Activated CD8-positive, alpha-beta T cell treated with anti-CD3 and anti-CD28 coated beads, Interleukin-2, amount 10 ng/mL, durations not matched to agents 7 days and 5 days (primary cell): ENCODE data around the gene DSCAM. TPM values are rescaled to one million over a fixed set of nuclear protein-coding genes. Genes with fewer than 3 reads are reported as not detected.
"Not testable (repeated sequence)": the region's sequence is repeated elsewhere in the genome, so short reads cannot be mapped to it uniquely, and the experiment has no call there.

Experiments used
- ATAC-seq: fragments of 150-1000 bp; cut with Tn5 transposase; one replicate; pipeline ENCODE4 v1.10.0; 2021; ENCODE audit warnings: moderate library complexity
- CTCF ChIA-PET: fragments of 350-600 bp; sonication (Branson Sonifier 250); formaldehyde crosslinking; loops from one replicate; lab custom pipeline; 2021; ENCODE audit warnings: antibody characterized with exemption; lab: Charles Lee
- POLR2A ChIA-PET: fragments of 350-600 bp; sonication (Branson Sonifier 250); formaldehyde crosslinking; loops from one replicate; lab custom pipeline; 2021; ENCODE audit warnings: antibody characterized with exemption; lab: Charles Lee
- DNase-seq: peaks from one replicate; pipeline ENCODE4 v3.0.0-alpha.2; 2020
- H3K27ac Mint-ChIP-seq: one replicate; pipeline ENCODE4 v1.8.0; 2021; ENCODE audit warnings: mild to moderate bottlenecking, mixed read lengths
- H3K27me3 Mint-ChIP-seq: one replicate; pipeline ENCODE4 v1.8.0; 2021; ENCODE audit warnings: low read depth, mixed read lengths
- H3K36me3 Mint-ChIP-seq: one replicate; pipeline ENCODE4 v1.8.0; 2021; ENCODE audit warnings: low read depth, mixed read lengths
- H3K4me1 Mint-ChIP-seq: one replicate; pipeline ENCODE4 v1.8.0; 2021; ENCODE audit warnings: low read depth, mixed read lengths
- H3K4me3 Mint-ChIP-seq: one replicate; pipeline ENCODE4 v1.8.0; 2021; ENCODE audit warnings: mild to moderate bottlenecking, mixed read lengths
- H3K9me3 Mint-ChIP-seq: one replicate; pipeline ENCODE4 v1.8.0; 2022; ENCODE audit warnings: mixed read lengths; ENCODE audit not compliant: insufficient read depth
- total RNA-seq, 2 experiments: library from RNA; stranded (reverse); gene quantifications; one replicate each; pipeline ENCODE4 v1.2.3, GENCODE V29; 2021

The DSCAM gene
- total RNA-seq, 2 experiments from 2014 or later, result not detected

DNA sequence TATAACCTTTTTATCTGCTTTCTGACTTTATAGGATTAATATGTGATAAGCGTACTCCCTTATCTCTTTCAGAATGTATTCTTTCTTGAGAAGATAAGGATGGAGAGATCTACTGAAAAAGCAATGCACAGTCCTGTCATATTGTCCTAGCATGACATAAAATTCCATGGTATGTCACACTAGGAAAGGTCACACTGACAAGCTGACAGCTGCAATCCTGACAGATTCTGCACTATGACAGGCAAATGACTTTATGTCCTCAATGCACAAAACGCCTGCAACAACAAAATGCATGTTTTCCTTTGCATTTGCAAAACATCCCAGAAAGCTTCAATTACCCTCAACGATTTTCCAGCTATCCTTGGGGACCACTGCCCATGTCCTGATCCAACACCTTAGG, 393.8 kb downstream of the DSCAM start:
- Mint-ChIP-seq H3K27me3 (no peaks in the 10 kb centered on the region), H3K27ac (no peak overlapping the region), H3K9me3 (no peaks in the 10 kb centered on the region), H3K4me3 (no peak overlapping the region), H3K36me3 (no peaks in the 10 kb centered on the region), H3K4me1 (no peaks in the 10 kb centered on the region)
- ChIA-PET CTCF (no interaction called here), POLR2A (no interaction called here)
- DNase-seq (no peak), ATAC-seq (no peak)

DNA sequence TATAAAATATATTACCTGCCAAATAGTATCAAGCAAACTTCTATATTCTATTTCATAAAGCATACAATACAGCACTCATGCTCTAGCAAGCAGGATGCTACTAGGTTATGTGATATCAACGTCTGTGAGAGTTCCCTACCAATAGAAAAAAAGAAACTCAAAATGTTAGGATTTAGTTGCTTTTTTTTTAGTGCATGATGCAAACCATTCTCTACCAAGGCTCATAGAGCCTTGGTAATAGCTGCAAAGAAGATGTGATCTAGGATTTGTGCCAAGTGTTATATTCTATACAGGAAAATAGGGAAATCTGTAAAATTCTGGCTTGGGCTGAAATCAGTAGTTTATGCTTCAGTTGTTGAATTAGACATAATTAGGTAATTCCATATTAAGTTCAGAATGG, 394.4 kb downstream of the DSCAM start:
- no peaks in the 10 kb centered on the region for H3K36me3 Mint-ChIP-seq
- no peaks in the 10 kb centered on the region for H3K27me3 Mint-ChIP-seq
- H3K4me1 Mint-ChIP-seq, result no peaks in the 10 kb centered on the region
- ATAC-seq, result no peak
- CTCF ChIA-PET, result no interaction called here
- DNase-seq, result no peak
- no peak overlapping the region for H3K27ac Mint-ChIP-seq
- POLR2A ChIA-PET, result no interaction called here
- H3K4me3 Mint-ChIP-seq, result no peak overlapping the region
- no peaks in the 10 kb centered on the region for H3K9me3 Mint-ChIP-seq

DNA sequence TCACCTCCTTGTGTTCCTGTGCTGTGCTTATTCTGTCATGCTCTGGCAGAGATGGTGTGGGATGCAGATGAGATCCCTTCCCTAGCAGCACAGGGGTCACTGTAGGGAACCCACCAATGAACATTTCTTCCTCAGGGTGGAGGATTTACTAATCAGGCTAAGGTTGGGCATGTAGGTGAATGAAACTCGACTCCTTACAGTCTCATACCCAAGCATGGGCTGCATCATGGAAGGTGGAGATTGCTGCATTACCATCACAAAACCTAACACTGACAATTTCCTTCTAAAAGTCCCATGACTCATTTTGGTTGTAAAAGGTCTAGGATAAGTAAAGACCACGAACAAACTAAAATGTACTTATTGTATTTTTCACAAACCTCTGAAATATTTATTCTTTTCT, 399.9 kb downstream of the DSCAM start:
- no peak overlapping the region for H3K27ac Mint-ChIP-seq
- no peaks in the 10 kb centered on the region for H3K4me1 Mint-ChIP-seq
- no peaks in the 10 kb centered on the region for H3K36me3 Mint-ChIP-seq
- no peak for ATAC-seq
- ChIA-PET POLR2A (no interaction called here), CTCF (no interaction called here)
- H3K9me3 Mint-ChIP-seq, result peaks cover 8% of the 10 kb centered on the region
- DNase-seq, result no peak
- H3K4me3 Mint-ChIP-seq, result no peak overlapping the region
- no peaks in the 10 kb centered on the region for H3K27me3 Mint-ChIP-seq

DNA sequence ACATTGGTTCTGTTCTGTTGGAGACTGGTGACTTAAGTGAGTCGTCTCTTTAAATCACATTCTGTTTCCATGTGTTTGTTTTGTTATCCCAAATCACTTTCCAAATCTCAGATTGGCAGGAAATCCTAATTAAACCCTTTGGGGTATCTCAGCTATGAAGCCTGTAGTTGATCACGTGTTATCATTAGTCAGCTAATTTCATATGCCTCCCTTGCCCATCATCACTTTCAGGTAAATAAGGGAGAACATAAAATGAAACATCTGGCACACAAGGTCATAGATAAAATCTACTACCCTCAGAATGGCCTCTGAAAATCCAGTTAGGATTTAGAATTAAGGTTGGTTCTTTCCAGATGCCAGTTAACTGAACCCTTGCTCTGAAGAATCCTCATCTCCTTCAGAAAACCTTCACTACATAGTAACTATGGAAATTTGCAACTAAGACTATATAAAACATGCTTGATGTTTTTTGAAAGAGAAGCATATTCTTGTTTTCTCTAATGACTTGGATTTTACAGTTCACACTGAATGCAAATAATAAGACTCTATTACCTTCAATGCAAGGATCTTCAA, 401.5 kb downstream of the DSCAM start:
- H3K27me3 Mint-ChIP-seq, result no peaks in the 10 kb centered on the region
- CTCF ChIA-PET, result no interaction called here

DNA sequence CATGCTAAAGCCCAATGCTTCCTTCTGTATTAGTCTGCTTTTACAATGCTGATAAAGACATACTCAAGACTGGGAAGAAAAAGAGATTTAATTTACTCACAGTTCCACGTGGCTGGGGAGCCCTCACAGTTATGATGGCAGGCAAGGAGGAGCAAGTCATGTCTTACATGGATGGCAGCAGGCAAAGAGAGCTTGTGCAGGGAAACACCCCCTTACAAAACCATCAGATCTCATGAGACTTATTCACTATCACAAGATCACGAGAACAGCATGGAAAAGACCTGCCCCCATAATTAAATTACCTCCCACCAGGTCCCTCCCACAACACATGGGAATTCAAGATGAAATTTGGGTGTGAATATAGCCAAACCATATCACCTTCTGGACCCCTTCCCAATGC, 407.4 kb downstream of the DSCAM start:
- H3K4me1 Mint-ChIP-seq, CTCF ChIA-PET, ATAC-seq, DNase-seq, H3K9me3 Mint-ChIP-seq, H3K27me3 Mint-ChIP-seq, H3K36me3 Mint-ChIP-seq, POLR2A ChIA-PET, H3K4me3 Mint-ChIP-seq, H3K27ac Mint-ChIP-seq: not testable (repeated sequence)

More for the DNA sequence above, 401.5 kb downstream of the DSCAM start:
- DNase-seq (no peak), ATAC-seq (no peak)
- Mint-ChIP-seq H3K27ac (no peak overlapping the region), H3K9me3 (peaks cover 8% of the 10 kb centered on the region), H3K4me3 (no peak overlapping the region), H3K36me3 (no peaks in the 10 kb centered on the region), H3K4me1 (no peaks in the 10 kb centered on the region)
- POLR2A ChIA-PET, result no interaction called here

DNA sequence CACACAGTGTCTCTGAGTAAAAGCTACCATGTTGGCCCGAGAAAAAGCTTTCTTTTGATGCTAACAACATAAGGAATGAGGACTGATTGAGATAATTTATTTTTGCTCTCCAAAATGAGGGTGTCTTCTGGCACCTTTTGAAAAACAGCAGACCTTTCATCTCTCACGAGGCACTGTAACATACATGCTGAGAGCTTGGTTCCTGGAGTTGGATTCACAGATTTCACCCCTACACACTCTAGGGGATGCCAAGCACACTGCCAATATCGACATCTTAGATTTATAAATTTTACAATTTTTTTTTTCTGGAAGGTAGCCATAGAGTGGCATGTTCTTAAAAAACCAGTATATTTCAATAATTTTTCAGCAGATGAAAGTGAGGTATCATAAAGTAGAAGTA, 408.3 kb downstream of the DSCAM start:
- CTCF ChIA-PET, result no interaction called here
- H3K27me3 Mint-ChIP-seq, result no peaks in the 10 kb centered on the region
- H3K9me3 Mint-ChIP-seq, result peaks cover 3% of the 10 kb centered on the region

DNA sequence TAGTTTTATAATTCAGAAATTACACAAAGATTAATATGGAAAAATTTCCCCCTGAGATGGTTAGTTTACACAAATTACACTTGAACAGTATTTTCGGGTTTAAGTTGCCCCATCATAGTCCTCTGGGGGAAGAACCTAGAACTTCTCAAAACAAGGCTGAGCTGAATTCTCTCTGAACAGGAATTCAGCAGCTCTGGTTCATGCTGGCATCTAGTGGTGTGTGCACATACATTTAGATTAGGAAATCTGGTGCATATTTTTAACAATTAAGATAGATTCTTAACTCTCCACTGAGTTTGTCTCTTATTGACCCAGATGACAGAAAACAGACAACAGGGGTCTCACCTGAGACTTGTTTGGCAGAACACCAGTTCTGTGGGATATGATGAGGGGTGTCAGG, 410.7 kb downstream of the DSCAM start:
- Mint-ChIP-seq H3K4me3 (no peak overlapping the region), H3K4me1 (no peaks in the 10 kb centered on the region), H3K36me3 (no peaks in the 10 kb centered on the region), H3K27me3 (no peaks in the 10 kb centered on the region), H3K9me3 (no peaks in the 10 kb centered on the region), H3K27ac (no peak overlapping the region)
- DNase-seq (no peak), ATAC-seq (no peak)
- CTCF ChIA-PET, result no interaction called here
- POLR2A ChIA-PET, result no interaction called here

More for the DNA sequence above, 408.3 kb downstream of the DSCAM start:
- DNase-seq, result no peak
- Mint-ChIP-seq H3K36me3 (no peaks in the 10 kb centered on the region), H3K27ac (no peak overlapping the region), H3K4me1 (no peaks in the 10 kb centered on the region), H3K4me3 (no peak overlapping the region)
- ATAC-seq, result no peak
- POLR2A ChIA-PET, result no interaction called here

DNA sequence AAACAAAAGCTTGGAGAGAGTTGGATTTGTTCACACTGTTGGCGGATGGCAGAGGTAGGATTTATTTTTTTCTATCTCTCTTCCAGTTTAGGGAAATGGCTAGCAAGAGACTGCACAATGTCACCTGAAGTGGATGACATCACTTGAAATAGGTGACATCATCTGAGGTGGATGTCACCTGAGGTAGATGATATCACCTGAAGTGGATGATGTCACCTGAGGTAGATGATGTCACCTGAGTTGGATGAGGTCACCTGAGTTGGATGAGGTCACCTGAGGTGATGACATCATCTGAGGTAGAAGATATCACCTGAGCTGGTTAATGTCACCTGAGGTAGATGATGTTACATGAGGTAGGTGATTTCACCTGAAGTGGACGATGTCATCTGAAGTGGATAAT, 413.4 kb downstream of the DSCAM start:
- H3K4me1 Mint-ChIP-seq, result no peaks in the 10 kb centered on the region

DNA sequence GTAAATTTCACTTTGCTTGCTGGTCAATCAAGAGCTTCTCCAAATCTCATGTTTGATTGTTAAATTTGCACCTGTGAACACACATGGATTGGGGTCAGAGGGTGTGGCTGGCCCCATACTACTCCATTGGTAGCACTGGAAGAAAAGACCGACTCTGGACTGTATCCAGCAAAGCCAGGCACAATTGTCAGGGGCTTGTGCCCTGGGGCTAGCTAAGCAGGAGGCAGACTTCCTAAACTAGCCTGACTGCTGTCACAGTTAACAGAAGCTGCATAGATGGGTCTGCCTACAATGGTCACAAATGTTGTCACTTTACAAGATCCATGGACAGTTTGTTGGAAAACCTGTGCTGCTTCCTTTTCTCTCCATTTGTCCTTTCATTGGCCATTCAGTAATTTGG, 421.0 kb downstream of the DSCAM start:
- ATAC-seq (no peak), DNase-seq (no peak)
- H3K27me3 Mint-ChIP-seq, result no peaks in the 10 kb centered on the region
- H3K4me3 Mint-ChIP-seq, result no peak overlapping the region
- CTCF ChIA-PET, result no interaction called here
- no peaks in the 10 kb centered on the region for H3K4me1 Mint-ChIP-seq
- no peaks in the 10 kb centered on the region for H3K36me3 Mint-ChIP-seq
- peaks cover 11% of the 10 kb centered on the region for H3K9me3 Mint-ChIP-seq
- POLR2A ChIA-PET, result no interaction called here
- no peak overlapping the region for H3K27ac Mint-ChIP-seq

More for the DNA sequence above, 413.4 kb downstream of the DSCAM start:
- ChIA-PET CTCF (no interaction called here), POLR2A (no interaction called here)
- Mint-ChIP-seq H3K9me3 (no peaks in the 10 kb centered on the region), H3K27me3 (no peaks in the 10 kb centered on the region), H3K36me3 (no peaks in the 10 kb centered on the region), H3K4me3 (no peak overlapping the region), H3K27ac (no peak overlapping the region)
- ATAC-seq (no peak), DNase-seq (no peak)

DNA sequence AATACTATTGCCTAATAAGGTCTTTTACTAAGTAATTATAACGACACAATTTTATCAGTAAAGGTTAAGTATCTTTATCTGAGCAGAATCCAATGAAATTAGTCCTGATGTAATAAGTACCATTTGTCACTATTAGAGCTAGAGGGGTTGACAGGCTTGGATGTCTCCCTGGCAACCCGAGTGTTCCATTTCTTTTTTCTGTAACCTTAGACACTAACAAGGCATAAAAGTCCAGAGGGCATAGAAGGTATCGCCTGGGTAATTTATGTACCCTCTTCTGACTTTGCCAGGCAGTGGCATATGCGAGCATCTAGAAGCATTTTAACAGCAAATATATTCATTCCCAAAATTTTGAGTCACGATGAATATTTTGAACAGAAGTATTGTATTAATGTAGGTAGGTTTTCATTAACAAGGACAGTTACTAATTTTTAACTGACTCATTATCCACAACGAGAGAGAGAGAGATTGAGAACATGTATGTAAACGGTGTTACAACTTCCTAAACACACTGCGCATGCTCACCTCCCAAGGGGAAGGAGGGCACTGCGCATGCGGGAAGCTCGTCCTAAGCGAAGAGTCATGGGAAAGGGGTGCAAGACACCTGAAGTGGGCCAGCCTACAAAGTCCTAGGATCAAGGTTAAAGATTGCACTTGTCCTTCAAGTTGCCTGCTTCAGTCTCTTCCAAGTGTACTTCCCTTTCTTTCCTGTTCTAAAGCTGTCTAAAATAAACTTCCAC, 423.9 kb downstream of the DSCAM start:
- DNase-seq (no peak), ATAC-seq (no peak)
- no peak overlapping the region for H3K4me3 Mint-ChIP-seq
- CTCF ChIA-PET, result no interaction called here
- no peaks in the 10 kb centered on the region for H3K27me3 Mint-ChIP-seq
- POLR2A ChIA-PET, result no interaction called here
- peaks cover 25% of the 10 kb centered on the region for H3K9me3 Mint-ChIP-seq
- no peaks in the 10 kb centered on the region for H3K36me3 Mint-ChIP-seq
- H3K27ac Mint-ChIP-seq, result no peak overlapping the region
- H3K4me1 Mint-ChIP-seq, result no peaks in the 10 kb centered on the region

DNA sequence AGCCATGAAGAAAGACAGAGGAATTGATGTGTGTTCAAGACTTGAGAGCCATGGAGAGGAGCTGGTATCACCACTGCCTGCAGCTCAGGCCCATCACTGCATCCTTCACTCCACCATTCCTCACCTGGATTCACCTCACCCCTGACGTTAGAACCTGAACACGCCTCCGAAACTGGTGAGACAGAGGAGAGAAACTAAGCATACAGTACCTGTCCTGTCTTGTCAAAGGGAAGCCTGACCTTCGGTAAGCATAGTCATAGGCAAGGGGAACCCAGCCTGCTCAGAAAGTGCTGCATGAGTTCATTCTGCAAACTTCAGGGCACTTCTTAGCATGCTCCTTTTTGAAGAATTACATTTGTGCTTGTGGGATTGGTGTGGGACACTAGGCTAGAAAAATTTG, 425.8 kb downstream of the DSCAM start:
- ATAC-seq (no peak), DNase-seq (no peak)
- H3K9me3 Mint-ChIP-seq, result peaks cover 30% of the 10 kb centered on the region
- no peaks in the 10 kb centered on the region for H3K4me1 Mint-ChIP-seq
- no peaks in the 10 kb centered on the region for H3K36me3 Mint-ChIP-seq
- H3K4me3 Mint-ChIP-seq, result no peak overlapping the region
- H3K27me3 Mint-ChIP-seq, result no peaks in the 10 kb centered on the region
- ChIA-PET CTCF (no interaction called here), POLR2A (no interaction called here)
- H3K27ac Mint-ChIP-seq, result no peak overlapping the region

DNA sequence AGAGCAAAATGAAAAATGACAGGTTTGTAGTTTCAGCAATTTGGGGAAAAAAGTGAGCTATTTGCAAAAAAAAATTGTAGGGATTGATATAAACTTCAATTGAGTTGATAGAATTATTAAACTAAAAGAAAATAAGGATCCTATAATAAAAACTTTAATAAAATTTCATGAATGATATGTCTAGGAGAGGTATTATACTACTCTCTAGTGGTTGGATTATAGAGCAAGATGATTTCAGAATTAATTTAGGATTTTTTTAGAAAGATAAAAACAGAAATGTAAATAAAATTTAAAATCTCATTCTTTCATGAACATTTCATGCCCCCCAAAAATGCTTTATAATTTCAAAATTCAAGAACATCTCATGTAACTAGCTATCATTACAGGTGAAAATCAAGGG, 430.4 kb downstream of the DSCAM start:
- no peak for DNase-seq

More for the DNA sequence above, 430.4 kb downstream of the DSCAM start:
- ChIA-PET CTCF (no interaction called here), POLR2A (no interaction called here)
- no peaks in the 10 kb centered on the region for H3K27me3 Mint-ChIP-seq
- H3K27ac Mint-ChIP-seq, result no peak overlapping the region
- H3K4me3 Mint-ChIP-seq, result no peak overlapping the region
- peaks cover 22% of the 10 kb centered on the region for H3K9me3 Mint-ChIP-seq
- no peak for ATAC-seq
- no peaks in the 10 kb centered on the region for H3K36me3 Mint-ChIP-seq
- H3K4me1 Mint-ChIP-seq, result no peaks in the 10 kb centered on the region
